ENCODE measurements around the gene CPXM1. TPM values are rescaled to one million over a fixed set of nuclear protein-coding genes. Genes with fewer than 3 reads are reported as not detected.

The CPXM1 gene
- total RNA-seq, 1 donor from 2014 or later = 32.1 TPM

DNA sequence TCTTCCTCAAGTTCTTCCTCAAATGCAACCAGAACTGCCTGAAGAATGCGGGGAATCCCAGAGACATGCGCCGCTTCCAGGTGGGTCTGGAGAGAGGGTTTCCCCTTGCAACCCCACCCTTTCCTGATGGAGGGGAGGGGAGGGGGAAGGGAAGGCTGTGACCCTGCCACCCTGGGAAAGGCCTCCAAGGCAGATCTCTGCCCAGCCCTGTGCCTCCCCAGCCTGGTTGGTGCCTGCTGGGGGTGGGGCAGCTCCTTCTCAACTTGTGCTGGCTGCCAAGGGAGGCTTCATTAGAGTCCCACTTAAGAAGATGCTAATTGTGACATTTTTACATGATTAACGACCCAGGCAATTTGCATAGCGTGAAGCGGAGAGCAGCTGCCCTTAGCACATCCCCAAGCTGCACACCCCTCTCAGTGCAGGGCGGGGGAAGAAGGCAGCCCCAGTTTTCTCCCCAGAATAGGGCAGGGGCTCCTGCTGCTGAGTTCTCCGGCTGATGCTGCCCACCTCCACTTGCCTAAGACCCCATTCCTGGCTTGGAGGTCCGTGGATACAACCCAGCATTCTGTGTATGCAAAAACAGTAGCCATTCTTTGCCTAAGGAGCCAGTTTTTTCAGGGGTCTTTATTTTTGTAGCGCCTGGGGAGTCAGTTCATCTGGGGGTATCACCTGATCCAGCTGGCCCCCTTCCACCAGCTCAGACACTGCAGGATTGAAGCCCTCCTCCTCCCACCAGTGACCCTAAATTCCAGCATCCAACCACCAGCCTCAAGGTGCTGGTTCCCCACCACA lies 51.7 kb downstream of the CPXM1 start:
- no peak for DNase-seq

DNA sequence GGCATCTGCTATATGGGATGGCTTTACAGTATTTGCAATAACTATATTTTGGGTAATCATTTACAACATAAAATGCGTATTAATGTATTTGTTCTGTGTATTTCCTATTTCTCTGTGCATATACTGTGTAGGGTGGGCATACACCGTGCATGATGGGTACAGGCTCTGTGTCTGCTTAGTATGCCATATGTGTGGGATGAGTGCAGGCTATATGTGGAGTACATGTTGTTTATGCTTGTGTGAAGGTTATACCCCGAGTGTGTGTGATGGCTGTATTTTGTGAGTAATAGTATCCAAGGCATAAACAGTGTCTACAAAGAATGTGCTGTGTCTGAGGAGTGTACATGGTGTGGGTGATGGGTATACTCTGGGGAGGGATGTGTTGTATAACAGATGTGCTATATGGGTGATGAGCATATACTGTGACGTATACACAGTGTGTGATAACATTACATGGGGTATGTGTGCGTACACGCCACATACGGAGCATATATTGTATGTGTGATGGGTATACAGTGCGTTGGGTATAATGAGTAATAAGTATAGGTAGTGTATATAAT lies 52.7 kb downstream of the CPXM1 start:
- no peak for DNase-seq

DNA sequence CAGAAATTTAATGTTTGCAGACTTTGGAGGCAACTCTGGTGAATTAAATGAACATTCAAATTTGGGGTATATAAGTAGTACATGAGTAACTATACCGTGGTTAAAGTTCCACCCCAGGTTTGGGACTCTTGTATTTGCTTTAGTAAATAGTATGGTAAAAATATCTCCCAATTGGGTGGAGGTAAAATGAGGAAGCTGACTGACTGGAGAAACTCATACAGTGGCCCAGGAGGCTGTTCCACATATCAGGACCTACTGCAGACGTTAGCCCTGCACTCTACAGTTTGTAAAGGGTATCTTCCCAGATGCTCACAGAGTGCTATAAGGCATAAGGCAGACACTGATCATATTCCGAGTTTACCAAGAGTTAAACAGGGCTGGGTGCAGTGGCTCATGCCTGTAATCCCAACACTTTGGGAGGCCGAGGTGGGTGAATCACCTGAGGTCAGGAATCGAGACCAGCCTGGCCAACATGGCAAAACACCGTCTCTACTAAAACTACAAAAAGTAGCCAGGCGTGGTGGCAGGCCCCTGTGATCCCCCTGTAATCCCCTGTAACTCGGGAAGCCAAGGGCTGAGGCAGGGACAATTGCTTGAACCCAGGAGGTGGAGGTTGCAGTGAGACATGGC lies 53.7 kb downstream of the CPXM1 start:
- no peak for DNase-seq

DNA sequence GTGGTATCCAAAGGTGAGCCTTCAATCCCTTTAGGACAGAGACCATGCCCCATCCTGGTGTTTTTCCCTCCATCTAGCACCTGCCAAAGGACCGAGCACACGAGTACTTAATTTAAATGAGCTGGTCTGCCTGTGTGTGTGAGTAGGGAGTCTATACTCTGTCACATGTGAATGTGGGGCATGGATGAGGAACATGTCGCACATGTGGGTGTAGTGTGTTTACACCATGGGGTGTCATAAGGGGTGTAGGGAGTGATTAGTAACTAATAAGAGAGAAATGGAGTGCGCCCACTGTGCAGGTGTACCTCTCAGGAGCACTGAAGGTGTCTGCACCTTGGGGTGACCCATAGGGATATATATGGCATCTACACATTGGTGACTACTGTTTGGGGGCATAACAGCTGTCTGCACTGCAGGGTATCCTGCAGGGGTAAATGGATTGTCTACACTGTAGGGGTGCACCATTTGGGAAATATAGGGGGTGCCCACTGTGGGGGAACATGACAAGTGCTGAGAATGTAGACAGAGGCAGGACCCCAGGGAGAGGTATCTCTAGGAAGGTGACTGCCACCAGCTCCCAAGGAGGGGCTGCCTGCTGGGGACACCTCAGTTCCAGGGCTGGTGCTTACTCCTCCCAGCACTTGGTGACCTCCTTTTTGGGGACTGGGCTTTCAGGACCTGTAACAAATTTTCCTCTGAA lies 54.3 kb downstream of the CPXM1 start:
- no peak for DNase-seq

DNA sequence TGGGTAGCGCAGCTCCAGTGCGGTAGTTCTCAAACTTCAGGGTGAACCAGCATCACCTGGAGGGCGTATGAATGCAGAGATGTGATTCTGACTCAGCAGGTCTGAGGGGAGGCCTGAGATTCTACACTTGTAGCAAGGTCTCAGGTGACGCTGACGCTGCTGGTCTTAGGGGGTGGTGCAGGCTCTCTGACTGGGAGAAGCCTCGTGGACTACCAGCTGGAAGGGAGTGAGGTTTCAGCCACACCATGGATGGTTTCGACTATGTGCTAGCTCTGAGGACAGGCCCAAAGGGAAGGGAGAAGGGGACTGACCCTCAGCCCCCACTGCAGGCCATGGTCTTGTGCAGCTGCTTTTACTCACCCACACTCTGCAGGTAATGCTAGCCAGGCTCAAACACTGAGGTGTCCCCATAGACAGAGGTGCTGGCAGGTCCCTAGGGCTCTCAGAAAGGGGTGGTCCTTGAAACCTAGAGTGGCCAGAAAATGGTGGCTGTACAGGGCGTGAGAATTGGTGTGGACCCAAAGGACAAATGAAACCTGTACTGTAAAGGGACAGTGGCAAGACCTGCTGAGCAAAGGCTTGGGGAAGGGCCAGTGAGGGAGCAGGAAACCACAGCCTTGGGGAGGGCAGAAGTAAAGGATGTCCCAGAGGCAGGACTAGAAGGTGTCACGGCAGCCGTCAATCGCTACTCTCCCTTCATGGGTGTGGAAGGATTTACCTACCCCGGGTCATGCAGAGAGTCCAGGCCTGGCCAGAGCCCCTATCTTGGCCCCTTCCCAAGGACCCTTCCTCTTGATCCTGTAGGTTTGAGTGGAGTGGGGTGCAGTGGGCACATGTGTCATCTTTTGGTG lies 55.1 kb downstream of the CPXM1 start:
- DNase-seq = no peak

Other genes starting within 250 kb of the CPXM1 start
- 67.7 TPM for gene NOP56, start 148.0 kb downstream of the CPXM1 start, total RNA-seq
- gene IDH3B, start 136.4 kb downstream of the CPXM1 start, total RNA-seq = 157 TPM
- 3.4 TPM for gene EBF4, start 107.8 kb downstream of the CPXM1 start, total RNA-seq
- not detected for gene C20orf141, start 14.4 kb upstream of the CPXM1 start, total RNA-seq
- gene TMEM239, start 15.7 kb upstream of the CPXM1 start, total RNA-seq = not detected
- gene PCED1A, start 40.0 kb upstream of the CPXM1 start, total RNA-seq = 28.5 TPM
- 33.0 TPM for gene VPS16, start 40.1 kb upstream of the CPXM1 start, total RNA-seq
- 88.3 TPM for gene PTPRA, start 72.9 kb upstream of the CPXM1 start, total RNA-seq
- not detected for gene GNRH2, start 243.0 kb upstream of the CPXM1 start, total RNA-seq
- 32.1 TPM for gene MRPS26, start 245.4 kb upstream of the CPXM1 start, total RNA-seq